ENCODE data around the gene IP6K3.

IP6K3 gene

DNA sequence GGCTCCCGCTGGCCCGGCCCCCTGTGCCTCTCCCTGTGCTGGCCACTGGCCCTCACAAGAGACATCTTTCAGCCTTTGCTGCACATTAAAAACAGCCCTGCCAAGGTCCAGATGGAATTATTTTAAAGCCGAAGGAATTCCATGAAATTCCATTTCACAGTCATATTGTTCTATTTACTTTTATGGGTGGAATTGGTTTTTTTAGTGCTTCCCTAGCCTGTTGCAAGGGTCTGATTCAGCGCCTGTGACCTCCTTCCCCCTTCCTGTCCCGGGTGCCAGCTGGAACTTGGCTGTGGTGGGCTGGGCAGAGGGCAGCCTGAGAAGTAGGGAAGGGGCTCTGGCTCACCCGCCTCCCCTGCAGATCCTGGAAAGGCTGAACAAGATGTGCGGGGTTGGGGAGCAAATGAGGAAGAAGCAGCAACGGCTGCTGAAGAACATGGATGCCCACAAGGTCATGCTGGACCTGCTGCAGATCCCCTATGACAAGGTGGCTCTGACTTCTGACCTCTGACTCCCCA is 69.5 kb downstream of the IP6K3 start:
- DNase-seq (ENCODE audit: low read depth in 2 of 2, low spot score in 1 of 2): no peak

DNA sequence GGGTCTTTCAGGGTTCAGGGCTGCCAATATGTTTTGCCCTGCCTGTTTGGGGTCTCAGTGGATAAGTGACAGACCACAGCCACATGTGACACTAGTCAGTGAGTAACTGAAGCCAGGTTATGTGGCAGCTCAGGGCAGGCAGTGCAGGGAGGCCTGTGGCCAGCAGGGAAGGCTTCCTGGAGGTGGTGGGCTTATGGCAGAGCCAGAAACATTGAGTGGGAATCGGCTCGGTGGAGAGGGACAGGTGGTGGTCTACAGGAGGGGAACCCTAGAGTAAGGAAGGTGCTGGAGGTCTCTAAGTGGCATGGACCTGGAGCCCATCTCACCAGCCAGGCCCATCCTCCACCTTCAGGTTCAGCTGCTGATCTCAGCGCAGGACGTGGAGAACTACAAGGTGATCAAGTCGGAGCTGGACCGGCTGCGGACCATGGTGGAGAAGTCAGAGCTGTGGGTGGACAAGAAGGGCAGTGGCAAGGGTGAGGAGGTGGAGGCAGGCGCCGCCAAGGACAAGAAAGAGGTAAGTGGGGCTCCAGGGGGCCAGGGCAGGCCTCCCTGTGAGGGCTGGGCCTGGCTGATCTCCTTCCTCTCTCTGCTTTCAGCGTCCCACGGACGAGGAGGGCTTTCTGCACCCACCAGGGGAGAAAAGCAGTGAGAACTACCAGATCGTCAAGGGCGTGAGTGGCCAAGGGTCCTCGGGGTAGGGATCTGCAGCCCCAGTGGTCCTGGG is 70.1 kb downstream of the IP6K3 start:
- no peak for DNase-seq (ENCODE audit: low read depth in 2 of 2, low spot score in 1 of 2)

- DNase-seq (ENCODE audit: low read depth in 2 of 2, low spot score in 1 of 2): no peak
These were observed 70.7 kb downstream of the IP6K3 start for GRCh38 chr6:33675968-33676367.

- DNase-seq (ENCODE audit: low read depth in 2 of 2, low spot score in 1 of 2): no peak
These were observed 72.9 kb downstream of the IP6K3 start for GRCh38 chr6:33673851-33674250.

DNA sequence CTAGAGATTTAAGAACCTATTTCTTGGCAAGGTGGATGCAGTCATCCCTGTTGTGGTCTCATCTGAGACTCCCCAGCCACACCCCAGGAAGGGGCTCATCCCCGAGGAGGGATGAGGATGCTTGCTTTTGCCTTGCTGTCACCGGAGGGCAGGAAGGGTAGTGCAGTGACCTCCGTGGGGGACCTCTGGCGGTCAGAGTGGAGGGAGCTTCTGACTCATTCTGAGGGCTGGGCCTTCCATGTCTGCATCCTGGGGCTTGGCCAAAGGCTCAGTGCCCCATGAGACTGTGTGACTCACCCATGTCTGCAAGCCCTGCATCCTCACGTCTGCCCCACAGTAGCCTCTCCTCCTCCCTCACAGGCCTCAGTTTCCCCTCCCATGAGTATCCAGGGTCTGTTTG is 73.9 kb downstream of the IP6K3 start:
- DNase-seq (ENCODE audit: low read depth in 2 of 2, low spot score in 1 of 2): no peak

DNA sequence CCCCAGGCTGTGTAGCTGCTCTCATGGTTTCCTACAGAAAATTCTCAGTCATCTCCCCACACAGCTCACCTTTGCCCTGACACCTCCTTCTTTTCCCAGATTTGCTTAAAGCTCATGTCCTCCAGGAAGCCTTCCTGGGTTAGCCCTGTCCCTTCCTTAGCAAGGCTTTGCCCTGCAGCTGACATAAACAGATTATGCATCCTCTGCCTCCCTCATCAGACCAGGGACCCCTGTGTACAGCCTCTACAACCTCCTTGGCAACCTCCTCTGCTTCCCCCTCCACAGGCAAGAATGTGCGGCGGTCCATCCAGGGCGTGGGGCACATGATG is 75.0 kb downstream of the IP6K3 start:
- DNase-seq (ENCODE audit: low read depth in 2 of 2, low spot score in 1 of 2): no peak
